ENCODE measurements around the gene CCDC159. TPM values are rescaled to one million over a fixed set of nuclear protein-coding genes. Genes with fewer than 3 reads are reported as not detected.

Gene CCDC159, protein sequence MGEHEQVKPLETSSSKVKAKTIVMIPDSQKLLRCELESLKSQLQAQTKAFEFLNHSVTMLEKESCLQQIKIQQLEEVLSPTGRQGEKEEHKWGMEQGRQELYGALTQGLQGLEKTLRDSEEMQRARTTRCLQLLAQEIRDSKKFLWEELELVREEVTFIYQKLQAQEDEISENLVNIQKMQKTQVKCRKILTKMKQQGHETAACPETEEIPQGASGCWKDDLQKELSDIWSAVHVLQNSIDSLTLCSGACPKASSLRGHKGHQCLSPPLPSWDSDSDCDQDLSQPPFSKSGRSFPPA
- 6.1 and 10.5 TPM in 2 replicates for total RNA-seq

DNA sequence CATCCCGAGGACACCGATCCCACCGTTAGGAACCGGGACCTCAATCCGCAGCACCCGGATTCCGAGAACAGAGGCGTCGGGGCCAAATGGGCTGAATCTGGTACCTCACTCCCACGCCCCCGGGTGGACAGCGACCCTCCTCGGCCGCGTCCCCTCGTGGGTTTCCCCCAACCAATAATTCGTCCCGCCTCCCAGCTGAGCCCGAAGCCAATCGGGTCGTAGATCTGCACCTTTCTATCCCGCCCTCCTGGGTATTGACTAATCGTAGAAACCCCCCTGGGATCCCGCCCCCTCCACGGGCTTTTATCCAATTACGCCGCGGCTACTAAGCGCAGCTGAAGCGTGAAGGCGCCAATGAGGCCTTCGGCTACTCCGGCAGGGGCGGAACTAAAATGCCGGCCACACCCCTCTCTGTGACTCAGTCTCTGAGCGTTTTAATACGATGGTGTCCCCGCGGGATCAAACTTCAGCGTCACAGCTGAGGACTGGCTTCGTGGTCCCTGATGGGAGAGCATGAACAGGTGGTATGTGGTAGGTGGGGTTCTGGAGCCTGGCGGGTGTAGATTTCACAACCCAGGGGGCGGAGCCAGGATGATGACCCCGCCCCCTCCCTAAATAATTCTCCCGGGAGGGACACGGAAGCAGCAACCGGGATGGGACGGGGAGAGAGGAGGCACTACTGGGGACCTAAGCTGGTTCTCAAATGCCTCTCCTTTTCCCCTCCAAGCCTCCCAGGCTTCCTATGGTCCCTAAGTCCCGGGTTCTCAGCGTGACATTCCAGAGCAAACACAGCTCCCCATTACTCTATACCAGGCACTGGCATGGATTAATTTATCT is at the start of gene CCDC159, which contains the start of gene TMEM205:
Gene CCDC159, plus strand, starts transcription at position 416 of the 837 bp plus-strand sequence. Its CDS starts 88 bp downstream, at position 504.
Gene TMEM205, minus strand, starts transcription at position 165 of the 837 bp plus-strand sequence. CDS start 649 bp downstream, outside the sequence.

DNA sequence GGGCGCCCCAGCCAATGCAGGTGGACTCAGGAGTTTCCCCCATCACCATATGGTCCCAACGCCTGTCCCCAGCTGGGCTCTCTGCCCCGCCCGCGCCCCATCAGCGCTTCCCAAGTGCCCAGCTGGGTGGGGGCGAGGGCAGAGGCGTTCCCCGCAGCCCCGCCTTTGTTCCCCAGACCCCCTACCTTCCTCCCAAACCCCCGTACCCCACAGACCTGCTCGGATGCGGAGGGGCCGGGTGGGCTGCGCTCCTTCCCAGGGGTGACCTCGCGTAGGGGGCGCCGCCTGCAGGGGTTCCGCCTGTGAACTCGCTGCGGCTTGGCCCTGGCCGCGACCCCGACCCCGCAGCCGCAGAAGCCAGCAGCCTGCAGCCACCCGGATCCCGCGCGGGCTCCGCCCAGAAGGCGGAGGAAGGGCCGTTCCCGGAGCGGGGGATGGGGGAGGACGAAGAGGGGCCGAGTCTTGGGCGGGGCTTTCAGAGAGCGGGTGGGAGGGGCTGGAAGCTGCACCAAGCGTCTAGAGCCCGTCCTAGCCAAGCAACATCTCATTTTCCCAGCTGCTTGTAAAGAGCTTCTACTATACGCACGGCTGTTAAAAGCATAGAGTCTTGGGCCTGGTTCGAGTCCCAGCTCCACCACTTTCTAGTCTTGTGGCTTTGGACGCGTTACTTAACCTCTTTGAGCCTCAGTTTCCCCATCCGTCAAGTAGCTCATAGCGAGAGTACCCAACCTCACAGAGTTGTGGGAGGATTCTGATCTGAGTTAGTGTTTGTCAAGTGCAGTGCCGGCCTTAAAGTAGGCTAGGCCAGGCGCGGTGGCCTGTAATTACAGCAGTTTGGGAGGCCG is 6.8 kb upstream of the CCDC159 start, which contains the start of gene RAB3D:
Gene RAB3D, minus strand, starts transcription at position 404 of the 845 bp plus-strand sequence. CDS start 2,258 bp downstream, outside the sequence.

DNA sequence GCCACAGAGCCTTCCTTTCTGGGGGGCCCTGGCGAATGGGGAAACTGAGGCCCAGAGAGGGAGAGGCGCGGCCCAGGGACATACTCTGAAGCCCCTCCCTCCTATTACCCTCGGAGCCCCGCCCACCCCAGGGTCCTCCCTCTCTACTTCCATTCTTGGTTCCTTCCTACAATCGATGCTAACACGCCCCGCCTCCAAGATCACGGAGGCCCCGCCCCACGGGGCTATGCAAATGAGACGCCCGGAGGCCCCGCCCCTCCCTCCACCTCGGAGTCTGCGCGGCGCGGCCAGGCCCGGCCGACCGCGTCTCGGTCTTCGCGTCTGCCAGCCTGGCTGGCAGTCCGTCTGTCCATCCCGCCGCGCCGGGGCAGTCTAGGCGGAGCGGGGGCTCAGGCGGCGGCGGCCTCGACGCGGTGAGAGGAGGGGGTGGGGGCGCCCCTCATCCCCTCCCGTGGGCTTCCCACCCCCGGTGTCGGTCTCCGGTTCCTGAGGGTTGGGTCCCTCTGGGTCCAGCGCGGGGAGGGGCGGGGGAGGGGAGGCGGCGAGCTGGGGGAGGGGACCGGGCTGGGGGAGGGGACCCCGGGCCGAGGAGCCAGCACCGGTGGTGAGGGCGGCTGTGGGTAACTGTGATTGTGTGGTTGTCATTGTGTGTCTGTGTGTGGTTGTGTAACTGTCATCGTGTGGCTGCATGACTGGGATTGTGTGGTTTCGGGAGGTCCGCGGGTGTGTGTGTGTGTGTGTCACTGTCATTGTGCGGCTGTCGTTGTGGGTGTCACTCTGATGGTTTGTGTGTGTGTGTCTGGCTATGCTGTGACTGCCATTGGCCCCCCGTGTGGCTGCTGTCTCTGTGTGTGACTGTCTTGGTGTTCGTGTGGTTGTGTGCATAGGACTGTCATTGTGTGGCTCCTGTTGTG is 9.1 kb downstream of the CCDC159 start, which contains the start of gene PLPPR2:
Gene PLPPR2, plus strand, starts transcription at position 273 of the 914 bp plus-strand sequence. CDS start 2,242 bp downstream, outside the sequence.

DNA sequence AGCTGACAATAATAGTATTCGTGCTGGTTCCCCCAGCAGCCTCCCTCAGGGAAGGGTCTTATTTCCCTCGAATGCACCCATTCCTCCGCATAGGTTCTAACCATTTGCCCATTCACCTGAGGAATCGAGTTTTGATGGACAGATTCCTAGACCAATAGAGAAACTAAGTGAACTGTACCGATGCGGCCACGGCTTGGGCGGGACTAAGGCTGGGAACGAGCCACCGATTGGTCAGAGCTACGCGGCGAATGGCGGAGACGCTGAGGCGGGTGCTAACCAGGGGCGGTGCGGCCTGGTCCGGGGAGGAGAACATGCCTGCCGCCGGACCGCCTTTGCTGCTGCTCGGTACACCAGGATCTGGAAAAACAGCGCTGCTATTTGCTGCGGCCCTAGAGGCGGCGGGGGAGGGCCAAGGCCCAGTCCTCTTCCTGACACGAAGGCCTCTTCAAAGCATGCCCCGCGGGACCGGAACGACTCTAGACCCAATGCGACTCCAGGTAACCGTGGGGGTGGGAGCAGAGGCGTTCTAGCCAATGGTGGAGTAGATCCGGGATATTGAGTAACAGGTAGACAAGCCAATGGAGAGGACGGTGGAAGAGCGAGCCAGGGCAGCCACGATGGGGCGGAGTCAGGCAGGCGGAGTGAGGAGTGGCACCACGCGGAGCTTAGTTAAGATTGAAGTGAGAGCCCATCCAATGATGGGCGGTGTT is 28.3 kb downstream of the CCDC159 start, which contains the start of gene SWSAP1:
Gene SWSAP1, plus strand, starts transcription at position 234 of the 710 bp plus-strand sequence. Its CDS starts 15 bp downstream, at position 249.

Other genes with a start within 250 kb of the CCDC159 start
- 4.2 and 9.0 TPM in 2 replicates for gene SPC24, start 190.7 kb upstream of the CCDC159 start, total RNA-seq
- 378 and 380 TPM in 2 replicates for gene KANK2, start 149.0 kb upstream of the CCDC159 start, total RNA-seq
- gene ANGPTL8, start 106.9 kb upstream of the CCDC159 start, total RNA-seq, result not detected in 2 replicates
- 15.9 and 19.3 TPM in 2 replicates for gene DOCK6, start 84.0 kb upstream of the CCDC159 start, total RNA-seq
- not detected in 2 replicates for gene TSPAN16, start 50.4 kb upstream of the CCDC159 start, total RNA-seq
- gene RAB3D, start 6.9 kb upstream of the CCDC159 start, total RNA-seq, result 23.7 and 24.3 TPM in 2 replicates
- gene TMEM205, start 251 bp upstream of the CCDC159 start, total RNA-seq, result 51.1 and 82.2 TPM in 2 replicates
- 24.2 and 26.5 TPM in 2 replicates for gene PLPPR2, start 8.9 kb downstream of the CCDC159 start, total RNA-seq
- 0.97 TPM in 2 replicates for gene SWSAP1, start 28.1 kb downstream of the CCDC159 start, total RNA-seq
- gene EPOR, start 37.8 kb downstream of the CCDC159 start, total RNA-seq, result 2.3 and 2.8 TPM in 2 replicates
- 0.16 and 1.6 TPM in 2 replicates for gene RGL3, start 72.8 kb downstream of the CCDC159 start, total RNA-seq
- gene ODAD3, start 88.6 kb downstream of the CCDC159 start, total RNA-seq, result 0.32 and 0.36 TPM in 2 replicates
- 131 and 134 TPM in 2 replicates for gene PRKCSH, start 89.1 kb downstream of the CCDC159 start, total RNA-seq
- 0.73 TPM in 1 of 2 replicates, not detected in the other for gene ELAVL3, start 134.5 kb downstream of the CCDC159 start, total RNA-seq
- 5.2 and 6.8 TPM in 2 replicates for gene ZNF653, start 159.3 kb downstream of the CCDC159 start, total RNA-seq
- 28.8 and 33.6 TPM in 2 replicates for gene ECSIT, start 182.6 kb downstream of the CCDC159 start, total RNA-seq
- 8.4 and 13.2 TPM in 2 replicates for gene CNN1, start 192.3 kb downstream of the CCDC159 start, total RNA-seq
- 30.8 TPM in 2 replicates for gene ELOF1, start 212.7 kb downstream of the CCDC159 start, total RNA-seq
- 0.61 and 1.3 TPM in 2 replicates for gene ACP5, start 231.1 kb downstream of the CCDC159 start, total RNA-seq

Measured in hair follicle dermal papilla cell (primary cell).